IMR-90 (cell line): ENCODE measurements around the gene GGA2. TPM values are rescaled to one million over a fixed set of nuclear protein-coding genes. Genes with fewer than 3 reads are reported as not detected.

Experiments used
- ATAC-seq: fragments of 200-7000 bp; cut with Tn5 transposase; 2 replicates; pipeline ENCODE4 v1.9.1; 2020; ENCODE audit warnings: low read depth, mild to moderate bottlenecking, moderate library complexity
- BruUV-seq: library from RNA; stranded (reverse); fragments of 400-500 nt; replicated peaks from 2 replicates; lab custom pipeline; 2021; lab: Mats Ljungman, UMichigan
- CTCF ChIA-PET: fragments of 300-600 bp; formaldehyde crosslinking; extraction: SDS; loops from one replicate; lab custom pipeline; 2021; ENCODE audit warnings: antibody characterized with exemption; lab: Yijun Ruan, JAX
- POLR2A ChIA-PET: fragments of 300-600 bp; sonication (Branson Sonifier 250); formaldehyde crosslinking; loops from one replicate; lab custom pipeline; 2022; ENCODE audit warnings: antibody characterized with exemption; ENCODE audit not compliant: unreplicated experiment; lab: Charles Lee
- DNase-seq: peaks from one replicate; pipeline ENCODE4 v3.0.0; 2013
- H2AFZ ChIP-seq: replicated peaks from 2 replicates; pipeline ENCODE3; 2013; ENCODE audit warnings: low read length, mild to moderate bottlenecking; ENCODE audit not compliant: poor library complexity
- H2AK5ac ChIP-seq: 2 replicates; pipeline ENCODE4 v1.6.1; 2013; ENCODE audit warnings: low read depth, low read length, inconsistent platforms
- H2AK9ac ChIP-seq: replicated peaks from 2 replicates; pipeline ENCODE3; 2013; ENCODE audit warnings: mild to moderate bottlenecking, low read depth, low read length, moderate library complexity; ENCODE audit not compliant: poor library complexity
- H2BK120ac ChIP-seq: 2 replicates; pipeline ENCODE4 v1.6.1; 2013; ENCODE audit warnings: low read depth, low read length, inconsistent platforms
- H2BK15ac ChIP-seq: 3 replicates; pipeline ENCODE4 v1.6.1; 2013; ENCODE audit warnings: low read depth, low read length, inconsistent platforms
- H2BK20ac ChIP-seq: 2 replicates; pipeline ENCODE4 v1.6.1; 2013; ENCODE audit warnings: low read depth, mild to moderate bottlenecking, inconsistent platforms, low read length, moderate library complexity
- H2BK5ac ChIP-seq: 2 replicates; pipeline ENCODE4 v1.6.1; 2013; ENCODE audit warnings: mild to moderate bottlenecking, low read depth, low read length, inconsistent platforms; ENCODE audit not compliant: poor library complexity, severe bottlenecking
- H3K14ac ChIP-seq: replicated peaks from 2 replicates; pipeline ENCODE4 v1.6.1; 2013; ENCODE audit warnings: low read depth, low read length, inconsistent platforms
- H3K18ac ChIP-seq: 2 replicates; pipeline ENCODE4 v1.6.1; 2013; ENCODE audit warnings: low read depth, low read length, control low read depth
- H3K23ac ChIP-seq: 2 replicates; pipeline ENCODE4 v1.6.1; 2013; ENCODE audit warnings: low read depth, low read length, inconsistent platforms
- H3K27ac ChIP-seq: 2 replicates; pipeline ENCODE4 v1.5.1; 2013; ENCODE audit warnings: mild to moderate bottlenecking, control low read depth, low read length; ENCODE audit not compliant: insufficient read depth
- H3K27me3 ChIP-seq: 2 replicates; pipeline ENCODE4 v1.6.1; 2013; ENCODE audit warnings: low read length; ENCODE audit not compliant: control insufficient read depth, insufficient read depth
- H3K36me3 ChIP-seq: 2 replicates; pipeline ENCODE4 v1.6.1; 2013; ENCODE audit warnings: low read length, mixed read lengths; ENCODE audit not compliant: control insufficient read depth, insufficient read depth
- H3K4ac ChIP-seq: 2 replicates; pipeline ENCODE4 v1.6.1; 2013; ENCODE audit warnings: low read depth, low read length, inconsistent platforms
- H3K4me1 ChIP-seq: 2 replicates; pipeline ENCODE4 v1.6.1; 2013; ENCODE audit warnings: low read length, mixed read lengths; ENCODE audit not compliant: control insufficient read depth, insufficient read depth
- H3K4me2 ChIP-seq: 2 replicates; pipeline ENCODE4 v1.6.1; 2013; ENCODE audit warnings: low read depth, mild to moderate bottlenecking, control low read depth, low read length, moderate library complexity
- H3K4me3 ChIP-seq: 2 replicates; pipeline ENCODE4 v1.5.1; 2013; ENCODE audit warnings: low read depth, mild to moderate bottlenecking, control low read depth, low read length, moderate library complexity; ENCODE audit not compliant: insufficient read depth
- H3K56ac ChIP-seq: 2 replicates; pipeline ENCODE4 v1.6.1; 2013; ENCODE audit warnings: low read length, inconsistent platforms; ENCODE audit not compliant: insufficient read depth; ENCODE audit errors: extremely low read depth
- H3K79me1 ChIP-seq, 2 experiments: 2 replicates each; pipeline ENCODE4 v1.6.1; 2013; ENCODE audit warnings: low read length in 2 of 2, inconsistent platforms in 1 of 2, low read depth in 1 of 2
- H3K9ac ChIP-seq: 2 replicates; pipeline ENCODE4 v1.6.1; 2013; ENCODE audit warnings: low read depth, low read length, control low read depth
- H3K9me1 ChIP-seq: 2 replicates; pipeline ENCODE4 v1.6.1; 2013; ENCODE audit warnings: low read length, inconsistent platforms; ENCODE audit not compliant: insufficient read depth
- H3K9me3 ChIP-seq: 2 replicates; pipeline ENCODE4 v1.6.1; 2013; ENCODE audit warnings: low read length; ENCODE audit not compliant: control insufficient read depth, insufficient read depth
- H4K20me1 ChIP-seq: 2 replicates; pipeline ENCODE4 v1.6.1; 2013; ENCODE audit warnings: low read length, inconsistent platforms; ENCODE audit not compliant: insufficient read depth
- H4K5ac ChIP-seq: 2 replicates; pipeline ENCODE4 v1.6.1; 2013; ENCODE audit warnings: mild to moderate bottlenecking, low read depth, low read length, control low read depth
- H4K8ac ChIP-seq, 2 experiments: 2 replicates each; pipeline ENCODE4 v1.6.1; 2013; ENCODE audit warnings: low read depth in 2 of 2, low read length in 2 of 2, control low read depth in 1 of 2, inconsistent platforms in 1 of 2
- H4K91ac ChIP-seq: 2 replicates; pipeline ENCODE4 v1.6.1; 2013; ENCODE audit warnings: low read depth, low read length, inconsistent platforms; ENCODE audit not compliant: insufficient read depth
- FOS ChIP-seq: fragments of 150-350 bp; IDR thresholded peaks from 2 replicates; pipeline ENCODE4 v1.6.1; 2016; ENCODE audit warnings: low read depth, low read length
- MAFK ChIP-seq: IDR thresholded peaks from 2 replicates; pipeline ENCODE4 v1.6.1; 2012; ENCODE audit warnings: low read depth, low read length, improper control_type of control experiment
- MAZ ChIP-seq: IDR thresholded peaks from 2 replicates; pipeline ENCODE4 v1.6.1; 2012; ENCODE audit warnings: low read depth, mild to moderate bottlenecking, low read length, improper control_type of control experiment, moderate library complexity, borderline replicate concordance
- MXI1 ChIP-seq: IDR thresholded peaks from 2 replicates; pipeline ENCODE4 v1.6.1; 2012; ENCODE audit warnings: low read depth, mild to moderate bottlenecking, low read length, moderate library complexity, borderline replicate concordance
- POLR2A ChIP-seq: IDR thresholded peaks from 2 replicates; pipeline ENCODE4 v1.6.1; 2012; ENCODE audit warnings: mild to moderate bottlenecking, low read depth, low read length
- RCOR1 ChIP-seq: IDR thresholded peaks from 2 replicates; pipeline ENCODE4 v1.6.1; 2012; ENCODE audit warnings: mild to moderate bottlenecking, low read length, improper control_type of control experiment; ENCODE audit not compliant: insufficient replicate concordance
- RFX5 ChIP-seq: IDR thresholded peaks from 2 replicates; pipeline ENCODE4 v1.8.0; 2012; ENCODE audit warnings: low read depth, mild to moderate bottlenecking, low read length, moderate library complexity
- WGBS, 2 experiments: methylation state at CpG; one replicate each; pipeline versions ENCODE4 v1.1.5 to v1.1.7; 2013; ENCODE audit warnings: missing lambda C conversion rate in 2 of 2; ENCODE audit not compliant: insufficient read length in 1 of 2; ENCODE audit errors: extremely low coverage in 2 of 2; 5-methylcytosine and 5-hydroxymethylcytosine counted together
- dilution Hi-C: fragments of 300-500 bp; cut with HindIII; formaldehyde crosslinking; loops from one replicate; pipeline ENCODE4 v1.14.3; 2018; ENCODE audit warnings: low sequenced_read_pairs; ENCODE audit not compliant: unreplicated experiment
- in situ Hi-C: fragments of 300-500 bp; cut with MboI; formaldehyde crosslinking; loops from 3 replicates; pipeline ENCODE4 v1.14.3; 2019; ENCODE audit warnings: low sequenced_read_pairs, inconsistent platforms, mixed read lengths
- intact Hi-C: fragments of 100-400 bp; cut with micrococcal nuclease; formaldehyde crosslinking; loops from 2 replicates; pipeline ENCODE4 v1.10.0; 2022
- polyA plus RNA-seq, 3 experiments: library from polyadenylated mRNA; depleted of rRNA; stranded (reverse); fragments of >200 nt; gene quantifications; 2 replicates each; pipeline ENCODE4 v1.2.3, GENCODE V29; 2012; ENCODE audit warnings: low replicate concordance in 1 of 3
- total RNA-seq: library from RNA; depleted of rRNA; stranded (reverse); fragments of >200 nt; gene quantifications from 2 replicates; pipeline ENCODE4 v1.2.3, GENCODE V29; 2012
- TF ChIP-seq, protein P1 (sequence below): fragments of 150-350 bp; IDR thresholded peaks from 2 replicates; pipeline ENCODE4 v1.6.1; 2016; ENCODE audit warnings: low read depth, mild to moderate bottlenecking, low read length, moderate library complexity, borderline replicate concordance
- TF ChIP-seq, protein P2 (sequence below): conservative IDR thresholded peaks from 2 replicates; pipeline ENCODE4 v1.5.1; 2012; ENCODE audit warnings: mild to moderate bottlenecking, low read depth, low read length, improper control_type of control experiment

The GGA2 gene
- total and polyA plus RNA-seq, 2 of the 4 experiments (the other 2 are of a cell fraction) = 16.5 to 30.1 TPM

DNA sequence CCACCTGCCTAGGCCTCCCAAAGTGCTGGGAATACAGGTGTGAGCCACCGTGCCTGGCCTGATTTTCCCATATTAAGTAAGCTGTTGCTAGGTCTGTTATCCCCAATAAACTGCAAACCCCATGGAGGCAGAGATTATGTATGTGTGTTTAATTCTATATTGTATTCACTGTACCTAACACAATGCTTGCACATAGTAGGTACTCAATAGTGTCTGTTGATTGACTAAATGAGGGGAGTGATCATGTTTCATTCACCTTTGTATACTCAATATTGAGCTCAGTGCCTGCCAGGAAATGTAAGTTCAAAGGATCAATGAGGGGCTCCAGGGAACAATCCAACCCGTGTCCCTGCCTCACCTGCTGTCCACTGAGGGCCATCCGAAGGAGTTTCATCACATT, 14.6 kb upstream of the GGA2 start:
- Histone ChIP-seq H2BK20ac (no peak overlapping the region), H3K9me3 (no peaks in the 10 kb centered on the region), H3K27ac (no peak overlapping the region), H3K27me3 (no peaks in the 10 kb centered on the region), H2BK5ac (no peak overlapping the region), H3K23ac (no peak overlapping the region), H4K91ac (no peak overlapping the region), H3K9ac (no peak overlapping the region), H2BK15ac (no peak overlapping the region), H3K14ac (no peak overlapping the region), H3K9me1 (no peaks in the 10 kb centered on the region), H3K4me3 (no peak overlapping the region), H3K4me2 (no peak overlapping the region), H2AFZ (no peak overlapping the region), H2AK5ac (no peak overlapping the region), H3K18ac (no peak overlapping the region), H3K36me3 (peaks cover 54% of the 10 kb centered on the region), H4K20me1 (no peaks in the 10 kb centered on the region), H3K56ac (no peak overlapping the region), H2BK120ac (no peak overlapping the region), H3K79me1 (no peaks in the 10 kb centered on the region; a peak in 1 of 4 replicates), H3K4me1 (no peaks in the 10 kb centered on the region), H3K4ac (no peak overlapping the region), H4K5ac (no peak overlapping the region), H2AK9ac (no peak overlapping the region), H4K8ac (no peak overlapping the region)
- WGBS, 2 experiments = no CpG with 5 or more reads among the region's 3 CpGs
- in situ Hi-C loops (loop anchor here (5.0 kb wide), 1 partner anchor 47 kb away; no protein-coding TSS in a partner anchor), dilution Hi-C loops (no loop called here), intact Hi-C loops (no loop called here)
- BruUV-seq = no TSS peak
- ATAC-seq (no peak), DNase-seq (no peak)
- CTCF ChIA-PET = no interaction called here
- TF ChIP-seq MXI1 (no peak), MAZ (no peak), FOS (no peak), MAFK (no peak), POLR2A (no peak), RCOR1 (no peak), RFX5 (no peak)
- TF ChIP-seq, protein P1, sequence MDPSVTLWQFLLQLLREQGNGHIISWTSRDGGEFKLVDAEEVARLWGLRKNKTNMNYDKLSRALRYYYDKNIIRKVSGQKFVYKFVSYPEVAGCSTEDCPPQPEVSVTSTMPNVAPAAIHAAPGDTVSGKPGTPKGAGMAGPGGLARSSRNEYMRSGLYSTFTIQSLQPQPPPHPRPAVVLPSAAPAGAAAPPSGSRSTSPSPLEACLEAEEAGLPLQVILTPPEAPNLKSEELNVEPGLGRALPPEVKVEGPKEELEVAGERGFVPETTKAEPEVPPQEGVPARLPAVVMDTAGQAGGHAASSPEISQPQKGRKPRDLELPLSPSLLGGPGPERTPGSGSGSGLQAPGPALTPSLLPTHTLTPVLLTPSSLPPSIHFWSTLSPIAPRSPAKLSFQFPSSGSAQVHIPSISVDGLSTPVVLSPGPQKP = no peak
- TF ChIP-seq, protein P2, sequence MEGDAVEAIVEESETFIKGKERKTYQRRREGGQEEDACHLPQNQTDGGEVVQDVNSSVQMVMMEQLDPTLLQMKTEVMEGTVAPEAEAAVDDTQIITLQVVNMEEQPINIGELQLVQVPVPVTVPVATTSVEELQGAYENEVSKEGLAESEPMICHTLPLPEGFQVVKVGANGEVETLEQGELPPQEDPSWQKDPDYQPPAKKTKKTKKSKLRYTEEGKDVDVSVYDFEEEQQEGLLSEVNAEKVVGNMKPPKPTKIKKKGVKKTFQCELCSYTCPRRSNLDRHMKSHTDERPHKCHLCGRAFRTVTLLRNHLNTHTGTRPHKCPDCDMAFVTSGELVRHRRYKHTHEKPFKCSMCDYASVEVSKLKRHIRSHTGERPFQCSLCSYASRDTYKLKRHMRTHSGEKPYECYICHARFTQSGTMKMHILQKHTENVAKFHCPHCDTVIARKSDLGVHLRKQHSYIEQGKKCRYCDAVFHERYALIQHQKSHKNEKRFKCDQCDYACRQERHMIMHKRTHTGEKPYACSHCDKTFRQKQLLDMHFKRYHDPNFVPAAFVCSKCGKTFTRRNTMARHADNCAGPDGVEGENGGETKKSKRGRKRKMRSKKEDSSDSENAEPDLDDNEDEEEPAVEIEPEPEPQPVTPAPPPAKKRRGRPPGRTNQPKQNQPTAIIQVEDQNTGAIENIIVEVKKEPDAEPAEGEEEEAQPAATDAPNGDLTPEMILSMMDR = no peak
- POLR2A ChIA-PET = no interaction called here
